HG02943 (cell line): ENCODE measurements around the gene FYCO1.
A peak's percentile ranks its signal among the peaks of the same experiment; 100 is the strongest.
"Not testable (repeated sequence)": the region's sequence is repeated elsewhere in the genome, so short reads cannot be mapped to it uniquely, and the experiment has no call there.

Source experiments
- ATAC-seq: cut with Tn5 transposase; IDR thresholded peaks from one replicate; pipeline ENCODE4 v1.9.1; 2021; ENCODE audit warnings: mild to moderate bottlenecking, low read depth, moderate library complexity; ENCODE audit not compliant: unreplicated experiment

FYCO1 gene

GRCh38 chr3:46012246-46012645 is 16.6 kb upstream of the FYCO1 start:
- no peak for ATAC-seq

GRCh38 chr3:46010519-46011113 is 15.0 kb upstream of the FYCO1 start:
- ATAC-seq: no peak

DNA sequence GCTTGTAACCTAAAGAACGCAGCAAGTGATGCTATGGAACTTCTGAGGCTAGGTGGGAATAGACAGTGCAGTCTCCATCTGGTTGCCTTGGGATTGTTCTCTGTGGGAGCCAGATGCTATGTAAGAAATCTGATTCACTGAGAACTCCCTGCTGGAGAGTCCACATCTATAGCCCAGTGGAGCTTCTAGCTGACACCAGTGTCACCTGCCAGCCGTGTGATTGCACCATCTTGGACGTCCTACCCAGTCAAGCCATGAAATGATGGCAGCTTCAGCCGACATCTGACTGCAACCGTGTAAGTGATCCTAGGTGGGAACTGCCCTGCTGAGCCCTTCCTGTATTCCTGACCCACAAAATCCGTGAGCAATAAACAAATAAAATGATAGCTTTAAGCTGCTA is 12.4 kb upstream of the FYCO1 start:
- no peak for ATAC-seq

- ATAC-seq: no peak
Observed at GRCh38 chr3:46007280-46007679, 11.7 kb upstream of the FYCO1 start.

DNA sequence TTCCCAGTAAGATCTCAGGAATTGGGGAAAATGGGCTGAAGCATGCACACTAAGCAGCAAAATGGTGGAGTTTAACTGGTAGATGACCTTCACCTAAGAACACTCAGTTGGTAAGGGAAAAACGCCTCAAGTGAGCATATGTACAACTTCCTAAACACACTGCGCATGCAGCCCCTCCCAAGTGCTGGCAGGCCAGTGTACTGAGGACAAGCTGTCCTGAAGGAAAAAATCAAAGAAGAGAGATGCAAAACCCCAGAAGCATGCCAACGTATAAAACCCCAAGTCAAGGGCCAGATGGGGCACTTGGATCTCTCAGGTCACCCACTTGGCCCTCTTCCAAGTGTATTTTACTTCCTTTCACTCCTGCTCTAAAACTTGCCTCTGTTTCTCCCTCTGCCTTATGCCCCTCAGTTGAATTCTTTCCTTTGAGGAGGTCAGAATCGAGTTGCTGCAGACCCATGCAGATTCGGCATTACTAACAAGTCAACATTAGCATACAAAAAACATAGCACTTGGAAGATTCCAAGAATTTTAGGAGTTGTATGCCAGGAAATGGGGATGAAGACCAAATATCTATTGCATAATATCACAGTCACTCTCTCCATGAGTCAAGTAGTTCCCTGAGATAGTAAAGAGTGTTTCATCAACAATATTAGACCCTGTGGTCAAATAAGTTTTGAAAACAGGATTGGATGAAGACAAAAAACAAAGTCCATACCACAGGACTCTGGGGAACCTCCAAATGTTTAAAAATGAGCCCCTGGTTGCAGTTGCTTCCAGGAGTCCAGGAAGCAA is 10.8 kb upstream of the FYCO1 start:
- ATAC-seq: no peak

GRCh38 chr3:46003706-46004105 is 8.1 kb upstream of the FYCO1 start:
- not testable (repeated sequence) for ATAC-seq

DNA sequence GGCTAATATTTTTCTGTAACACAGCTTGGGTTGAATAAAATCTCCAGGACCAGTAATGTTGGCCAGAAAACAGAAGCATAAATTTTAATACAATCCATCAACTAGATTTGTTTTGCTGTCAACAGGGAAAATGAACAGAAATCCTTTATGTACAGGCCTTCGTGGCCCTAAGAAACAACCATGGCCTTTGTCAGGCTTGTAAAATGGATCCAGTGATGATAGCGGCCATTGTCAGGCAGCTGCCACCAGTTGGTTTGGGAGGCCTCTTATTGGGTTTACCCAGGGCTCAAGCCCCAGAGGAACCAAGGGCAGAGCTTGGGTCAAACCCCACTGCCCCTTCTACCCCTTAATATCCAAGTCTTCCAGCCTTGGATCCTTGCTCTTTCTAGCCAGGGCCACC is 5.6 kb upstream of the FYCO1 start:
- ATAC-seq: no peak

- ATAC-seq: no peak
Observed at GRCh38 chr3:45997942-45998341, 2.3 kb upstream of the FYCO1 start.

DNA sequence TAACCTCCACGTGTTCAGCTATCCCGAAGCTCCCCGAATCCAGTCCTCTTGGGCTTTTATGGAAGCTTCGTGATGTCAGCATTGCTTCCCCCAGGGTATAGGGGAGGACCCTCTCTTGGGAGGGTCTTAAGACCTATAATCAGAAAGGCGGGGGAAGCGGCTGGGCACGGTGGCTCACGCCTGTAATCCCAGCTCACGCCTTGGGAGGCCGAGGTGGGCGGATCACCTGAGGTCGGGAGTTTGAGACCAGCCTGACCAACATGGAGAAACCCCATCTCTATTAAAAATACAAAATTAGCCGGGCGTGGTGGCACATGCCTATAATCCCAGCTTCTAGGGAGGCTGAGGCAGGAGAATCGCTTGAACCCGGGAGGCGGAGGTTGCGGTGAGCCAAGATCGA is 1.9 kb upstream of the FYCO1 start:
- not testable (repeated sequence) for ATAC-seq

GRCh38 chr3:45994419-45995235 is 997 bp downstream of the FYCO1 start:
- peak; percentile 21 for ATAC-seq

- ATAC-seq: no peak
Observed at GRCh38 chr3:45993421-45994027, 2.1 kb downstream of the FYCO1 start.

- ATAC-seq: no peak
Observed at GRCh38 chr3:45992821-45993221, 2.8 kb downstream of the FYCO1 start.

- no peak for ATAC-seq
Observed at GRCh38 chr3:45992133-45992729, 3.4 kb downstream of the FYCO1 start.

DNA sequence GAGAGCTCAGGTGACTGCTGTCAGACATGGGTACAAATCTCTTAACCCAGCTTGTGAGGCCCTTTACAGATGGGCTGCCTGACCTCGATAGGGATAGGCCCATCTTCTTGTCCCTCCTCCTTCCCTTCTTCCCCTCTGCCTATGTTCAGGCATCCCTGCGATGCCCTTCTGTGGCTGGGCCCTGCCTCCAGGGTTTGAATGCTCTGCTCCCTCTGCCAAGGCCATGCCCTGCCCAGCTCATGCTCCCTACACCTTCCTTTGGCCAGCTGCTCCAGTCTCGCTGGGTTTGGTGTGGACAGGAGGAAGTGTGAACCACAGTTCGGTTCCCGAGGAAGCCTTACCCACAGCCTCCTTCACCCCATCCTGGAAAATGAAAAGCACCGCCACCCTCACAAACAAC is 4.3 kb downstream of the FYCO1 start:
- no peak for ATAC-seq

GRCh38 chr3:45990181-45990580 is 5.4 kb downstream of the FYCO1 start:
- ATAC-seq: no peak

GRCh38 chr3:45988804-45989203 is 6.8 kb downstream of the FYCO1 start:
- ATAC-seq: no peak

GRCh38 chr3:45988362-45988761 is 7.3 kb downstream of the FYCO1 start:
- no peak for ATAC-seq

- ATAC-seq: no peak
Observed at GRCh38 chr3:45987368-45988291, 8.0 kb downstream of the FYCO1 start.

DNA sequence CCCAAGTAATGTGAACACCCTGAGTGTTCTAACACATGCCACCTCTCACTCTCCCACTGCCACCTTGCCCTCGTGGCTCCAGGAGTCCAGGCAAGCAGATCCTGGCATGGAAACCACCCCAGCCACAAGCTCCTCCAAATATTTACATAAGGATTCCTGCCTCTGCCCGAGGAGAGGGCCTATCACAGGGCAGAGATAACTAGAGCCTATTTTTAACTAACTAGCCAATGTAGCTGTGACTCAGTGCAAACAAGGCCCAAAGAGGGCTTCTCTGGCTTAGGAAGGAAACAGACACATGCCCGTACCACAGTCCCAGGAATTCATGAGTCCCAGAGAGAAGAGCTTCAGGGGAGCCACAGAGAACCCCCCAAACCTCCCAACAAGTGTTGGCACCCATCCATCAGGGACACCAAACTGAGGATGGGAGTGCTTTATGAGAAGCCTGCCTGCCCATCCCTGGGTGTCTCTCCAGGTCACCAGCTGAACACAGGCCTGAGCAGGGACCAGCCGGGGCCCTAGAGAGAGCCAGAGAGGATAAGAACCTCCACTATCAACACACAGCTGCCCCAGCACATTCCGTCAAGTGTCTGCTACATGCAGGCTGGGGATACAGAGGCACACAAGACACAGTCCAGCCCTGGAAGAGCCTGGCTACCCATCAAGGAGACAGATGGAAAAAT is 9.2 kb downstream of the FYCO1 start:
- no peak for ATAC-seq
